Body of pancreas (tissue), 4 donors: Measurements from ENCODE around the gene PSMC3.

Experiments used
- POLR2A ChIP-seq, 3 donors: fragments of 450-650 bp; IDR thresholded peaks; one replicate each; pipeline ENCODE4 v1.6.1; 2016; ENCODE audit warnings: antibody characterized with exemption in 3 of 3, mild to moderate bottlenecking in 2 of 3
- TF ChIP-seq, protein P1 (sequence below), 7 experiments: fragments of 450-650 bp in 4 of 7; fragments of 200-600 bp in 3 of 7; sonication (generic) in 3 of 7; IDR thresholded peaks; one replicate each; pipeline ENCODE4 v1.5.1; 2016 to 2019; ENCODE audit warnings: antibody characterized with exemption in 7 of 7

DNA sequence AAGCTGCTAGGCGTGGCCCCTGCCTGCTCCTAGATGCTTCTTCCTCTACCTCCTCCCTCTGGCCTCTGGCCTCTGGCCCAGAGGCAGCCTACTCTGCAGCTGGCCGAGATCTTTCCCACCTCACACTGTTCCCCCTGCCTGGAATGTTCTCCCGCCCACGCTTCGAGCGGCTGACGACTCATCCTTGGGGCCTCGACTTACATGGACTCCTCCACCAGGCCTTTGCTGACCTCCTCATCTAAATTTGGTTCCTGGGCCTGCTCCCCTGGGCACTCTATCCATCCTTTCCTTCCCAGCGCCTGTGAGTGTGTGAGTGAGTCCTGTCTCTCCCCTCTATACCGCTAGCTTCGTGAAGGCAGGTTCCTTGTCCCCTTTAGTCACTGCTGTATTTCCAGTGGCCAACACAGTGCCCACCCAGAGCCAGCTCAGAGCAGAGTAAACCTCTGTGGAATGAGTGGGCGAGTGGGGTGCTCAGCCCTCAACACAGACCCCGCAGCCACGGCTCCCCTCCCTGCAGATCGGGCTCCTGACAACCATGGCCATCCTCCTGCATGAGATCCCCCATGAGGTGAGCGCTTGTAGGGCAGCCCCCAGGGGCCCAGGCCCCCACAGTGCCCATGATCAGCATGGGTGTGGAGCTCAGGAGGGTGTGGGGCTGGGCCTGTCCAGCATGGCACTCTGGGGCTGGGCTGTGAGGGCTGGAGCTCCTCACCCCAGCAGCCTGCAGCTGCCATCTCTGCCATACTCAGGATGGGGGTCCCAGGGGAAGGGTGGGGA, 12.1 kb downstream of the PSMC3 start:
- TF ChIP-seq, protein P1, sequence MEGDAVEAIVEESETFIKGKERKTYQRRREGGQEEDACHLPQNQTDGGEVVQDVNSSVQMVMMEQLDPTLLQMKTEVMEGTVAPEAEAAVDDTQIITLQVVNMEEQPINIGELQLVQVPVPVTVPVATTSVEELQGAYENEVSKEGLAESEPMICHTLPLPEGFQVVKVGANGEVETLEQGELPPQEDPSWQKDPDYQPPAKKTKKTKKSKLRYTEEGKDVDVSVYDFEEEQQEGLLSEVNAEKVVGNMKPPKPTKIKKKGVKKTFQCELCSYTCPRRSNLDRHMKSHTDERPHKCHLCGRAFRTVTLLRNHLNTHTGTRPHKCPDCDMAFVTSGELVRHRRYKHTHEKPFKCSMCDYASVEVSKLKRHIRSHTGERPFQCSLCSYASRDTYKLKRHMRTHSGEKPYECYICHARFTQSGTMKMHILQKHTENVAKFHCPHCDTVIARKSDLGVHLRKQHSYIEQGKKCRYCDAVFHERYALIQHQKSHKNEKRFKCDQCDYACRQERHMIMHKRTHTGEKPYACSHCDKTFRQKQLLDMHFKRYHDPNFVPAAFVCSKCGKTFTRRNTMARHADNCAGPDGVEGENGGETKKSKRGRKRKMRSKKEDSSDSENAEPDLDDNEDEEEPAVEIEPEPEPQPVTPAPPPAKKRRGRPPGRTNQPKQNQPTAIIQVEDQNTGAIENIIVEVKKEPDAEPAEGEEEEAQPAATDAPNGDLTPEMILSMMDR (IDR thresholded peaks at IDR 0.05) = no peak
- TF ChIP-seq POLR2A (IDR thresholded peaks at IDR 0.05) = no peak
